Psoas muscle (tissue), 8 donors: Measurements from ENCODE around the gene ACVR1. TPM values are rescaled to one million over a fixed set of nuclear protein-coding genes. Genes with fewer than 3 reads are reported as not detected.

ENCODE experiments used
- ATAC-seq, 4 donors: fragments of 200-7000 bp; cut with Tn5 transposase; one replicate each; pipeline ENCODE4 v1.9.1; 2020; ENCODE audit warnings: moderate library complexity in 3 of 4, mild to moderate bottlenecking in 2 of 4
- DNase-seq, 2 donors: peaks; one replicate each; pipeline ENCODE4 v3.0.0-alpha.2; 2020
- H3K27ac ChIP-seq: fragments of 200-600 bp; one replicate; pipeline ENCODE4 v1.8.0; 2022
- H3K27me3 ChIP-seq, 3 donors: fragments of 200-600 bp in 1 of 3; one replicate each; pipeline versions ENCODE4 v1.6.1 to v1.8.0; 2013 to 2022; ENCODE audit warnings: low read length in 2 of 3, mild to moderate bottlenecking in 2 of 3, moderate library complexity in 1 of 3; ENCODE audit not compliant: insufficient read depth in 3 of 3
- H3K36me3 ChIP-seq, 2 donors: fragments of 200-600 bp in 1 of 2; one replicate each; pipeline versions ENCODE4 v1.6.1 to v1.8.0; 2013 to 2022; ENCODE audit warnings: low read depth in 1 of 2, mild to moderate bottlenecking in 1 of 2, moderate library complexity in 1 of 2; ENCODE audit not compliant: insufficient read depth in 1 of 2
- H3K4me1 ChIP-seq: fragments of 200-600 bp; one replicate; pipeline ENCODE4 v1.8.0; 2022
- H3K4me3 ChIP-seq: fragments of 200-600 bp; one replicate; pipeline ENCODE4 v1.8.0; 2022; ENCODE audit warnings: mild to moderate bottlenecking
- H3K9me3 ChIP-seq: fragments of 200-600 bp; one replicate; pipeline ENCODE4 v1.8.0; 2022
- CTCF ChIP-seq: fragments of 200-600 bp; IDR thresholded peaks from one replicate; pipeline ENCODE4 v1.8.0; 2022; ENCODE audit warnings: antibody characterized with exemption
- WGBS, 3 donors: extraction: QIAGEN DNeasy Blood & Tissue Kit; methylation state at CpG; one replicate each; pipeline versions ENCODE4 v1.1.6 to v1.1.7; 2013; 5-methylcytosine and 5-hydroxymethylcytosine counted together
- intact Hi-C, 2 donors: fragments of 100-400 bp; cut with DNase I; formaldehyde crosslinking; loops; one replicate each; pipeline versions ENCODE4 v1.11.0 to v1.14.2; 2022
- polyA plus RNA-seq, 3 donors: library from polyadenylated mRNA; stranded (reverse); fragments of 200-250 nt; gene quantifications; one replicate each; pipeline ENCODE4 v1.2.3, GENCODE V29; 2013
- total RNA-seq, 4 donors: library from RNA; stranded (reverse); fragmentation: NEBNext Ultra II Directional in 2 of 4; extraction: Animal tissue kit (Norgen Biotek cat#: 25700) in 2 of 4; gene quantifications; one replicate each; pipeline versions ENCODE4 v1.2.1 to v1.2.4, GENCODE V29; 2021 to 2023
- donor health status: healthy with polysubstance abuse.
- donor health status: DM: no; HTN: no; CAD: no; lungs with moderate emphysema.
- donor health status: Bipolar disorder and iron deficiency.
- donor health status: healthy.
- donor health status: DM: yes; HTN: yes; CAD: no.
- donor health status: DM: no; HTN: no; CAD: no.
- donor health status: DM: no; HTN: no; CAD: no.
- donor health status: DM: yes; HTN: yes; CAD: no.

The ACVR1 gene
- total and polyA plus RNA-seq, 7 donors: 9.5 to 28.0 (median 24.1) TPM

GRCh38 chr2:157777427-157777826 lies 98.7 kb downstream of the ACVR1 start:
- Histone ChIP-seq H3K27me3 (no peaks in the 10 kb centered on the region), H3K4me3 (no peak overlapping the region), H3K9me3 (no peaks in the 10 kb centered on the region), H3K36me3 (peaks cover 3 to 75% of the 10 kb centered on the region in 2 donors), H3K4me1 (peaks cover 27% of the 10 kb centered on the region), H3K27ac (no peak overlapping the region)
- whole genome bisulfite sequencing, 3 donors: 70 to 73% (median 70%) methylated on average over 4 of the region's 4 CpGs
- peak; percentile 75 for TF ChIP-seq CTCF
- DNase-seq (peak in 1 of 2 donors; percentile 19), ATAC-seq (peak in 2 of 4 donors; percentile 39 to 49)
- intact Hi-C loops: loop anchor here in 1 of 2 donors (2.0 to 10.0 kb wide), 2 partner anchors 233 to 273 kb away; no protein-coding TSS in a partner anchor

GRCh38 chr2:157771234-157771633 lies 104.9 kb downstream of the ACVR1 start:
- intact Hi-C loops: loop anchor here (5.0 to 10.0 kb wide), 2 partner anchors 266 to 279 kb away; no protein-coding TSS in a partner anchor
- H3K4me3 ChIP-seq: no peak overlapping the region
- H3K27ac ChIP-seq: no peak overlapping the region
- H3K36me3 ChIP-seq: peaks cover 12 to 98% of the 10 kb centered on the region in 2 donors
- 46 to 64% (median 54%) methylated on average over 1 of the region's 1 CpG for WGBS, 3 donors
- H3K9me3 ChIP-seq: no peaks in the 10 kb centered on the region
- H3K4me1 ChIP-seq: no peaks in the 10 kb centered on the region
- H3K27me3 ChIP-seq: no peaks in the 10 kb centered on the region
- no peak for TF ChIP-seq CTCF
- no peak for ATAC-seq
- DNase-seq: no peak

- 88 to 90% (median 89%) methylated on average over 2 of the region's 2 CpGs for WGBS, 3 donors
- H3K27ac ChIP-seq: no peak overlapping the region
- DNase-seq (no peak), ATAC-seq (no peak)
- peaks cover 15 to 98% of the 10 kb centered on the region in 2 donors for H3K36me3 ChIP-seq
- no peaks in the 10 kb centered on the region for H3K9me3 ChIP-seq
- TF ChIP-seq CTCF: no peak
- H3K4me3 ChIP-seq: no peak overlapping the region
- no peaks in the 10 kb centered on the region for H3K27me3 ChIP-seq
- intact Hi-C loops: loop anchor here (5.0 to 10.0 kb wide), 2 partner anchors 265 to 278 kb away; no protein-coding TSS in a partner anchor
- no peaks in the 10 kb centered on the region for H3K4me1 ChIP-seq
Measured at GRCh38 chr2:157769856-157770255, 106.3 kb downstream of the ACVR1 start.

- no peaks in the 10 kb centered on the region for H3K4me1 ChIP-seq
- H3K9me3 ChIP-seq: no peaks in the 10 kb centered on the region
- no peak overlapping the region for H3K4me3 ChIP-seq
- DNase-seq (no peak), ATAC-seq (peak in 1 of 4 donors; percentile 33)
- no peak overlapping the region for H3K27ac ChIP-seq
- H3K36me3 ChIP-seq: peaks cover 7 to 93% of the 10 kb centered on the region in 2 donors
- H3K27me3 ChIP-seq: no peaks in the 10 kb centered on the region
- intact Hi-C loops: no loop called here
- WGBS, 3 donors: 93 to 97% (median 97%) methylated on average over 14 of the region's 14 CpGs
- no peak for TF ChIP-seq CTCF
Measured at GRCh38 chr2:157764386-157764785, 111.7 kb downstream of the ACVR1 start.

GRCh38 chr2:157761520-157761919 lies 114.6 kb downstream of the ACVR1 start:
- Histone ChIP-seq H3K27ac (no peak overlapping the region), H3K9me3 (peaks cover 1% of the 10 kb centered on the region), H3K4me3 (no peak overlapping the region), H3K36me3 (peaks cover 9 to 88% of the 10 kb centered on the region in 2 donors), H3K27me3 (no peaks in the 10 kb centered on the region), H3K4me1 (no peaks in the 10 kb centered on the region)
- intact Hi-C loops: no loop called here
- peak in 1 of 4 donors; percentile 54 for ATAC-seq
- no peak for TF ChIP-seq CTCF
- no peak for DNase-seq
